Dedifferentiated amniotic fluid mesenchymal stem cell (primary cell): ENCODE measurements around the gene ZNF398.

Source experiments
- DNase-seq: peaks from one replicate; pipeline ENCODE4 v3.0.0-alpha.2; 2016; ENCODE audit errors: extremely low spot score

The ZNF398 gene

DNA sequence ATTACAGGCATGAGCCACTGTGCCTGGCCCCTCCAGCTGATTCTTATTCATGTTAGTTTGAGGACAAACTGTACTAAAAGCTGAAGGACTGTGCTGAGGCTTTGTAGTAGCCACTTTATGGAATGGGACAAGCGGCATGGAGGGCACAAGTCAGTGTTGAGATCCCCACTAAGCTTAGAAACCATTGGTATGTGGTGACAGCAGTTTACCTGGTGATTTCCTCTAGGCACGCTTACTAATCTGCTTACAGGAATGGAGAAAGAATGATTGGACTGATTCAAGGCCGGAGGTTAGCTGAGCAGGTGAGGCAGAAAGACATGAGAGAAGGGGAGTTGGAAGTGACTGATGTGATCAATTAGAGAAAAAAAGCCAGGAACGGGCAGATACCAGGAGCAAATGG, 3.7 kb downstream of the ZNF398 start:
- no peak for DNase-seq

DNA sequence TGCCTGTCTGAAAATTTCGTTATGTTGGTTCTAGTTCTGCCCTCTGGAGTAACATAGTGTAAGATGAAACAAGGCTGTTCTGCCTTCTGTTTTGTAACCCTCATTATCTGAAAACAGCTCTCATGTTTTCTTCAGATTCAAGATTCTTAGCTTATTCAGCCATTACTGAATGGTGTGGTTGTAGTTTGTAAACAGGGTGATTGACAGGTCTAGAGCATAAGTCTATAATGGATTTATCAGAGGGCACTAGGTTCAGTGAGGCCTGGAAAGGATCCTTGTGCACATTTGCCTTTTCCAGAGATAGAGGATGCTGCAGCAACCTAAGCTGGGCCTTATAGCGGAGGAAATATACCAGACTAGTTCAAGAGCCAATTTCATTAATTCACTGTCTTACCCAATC, 6.1 kb downstream of the ZNF398 start:
- no peak for DNase-seq

DNA sequence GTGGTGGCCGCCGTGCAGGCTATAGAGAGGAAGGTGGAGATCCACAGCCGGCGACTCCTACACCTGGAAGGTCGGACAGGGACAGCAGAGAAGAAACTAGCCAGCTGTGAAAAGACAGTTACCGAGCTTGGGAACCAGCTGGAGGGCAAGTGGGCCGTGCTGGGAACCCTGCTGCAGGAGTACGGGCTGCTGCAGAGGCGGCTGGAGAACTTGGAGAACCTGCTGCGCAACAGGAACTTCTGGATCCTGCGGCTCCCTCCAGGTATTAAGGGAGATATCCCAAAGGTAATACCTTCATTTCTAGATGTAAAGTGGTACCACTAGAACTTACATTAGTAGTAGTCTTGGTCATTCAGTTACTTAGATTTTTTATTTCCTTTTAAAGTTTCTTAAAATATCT, 6.8 kb downstream of the ZNF398 start:
- DNase-seq = no peak

DNA sequence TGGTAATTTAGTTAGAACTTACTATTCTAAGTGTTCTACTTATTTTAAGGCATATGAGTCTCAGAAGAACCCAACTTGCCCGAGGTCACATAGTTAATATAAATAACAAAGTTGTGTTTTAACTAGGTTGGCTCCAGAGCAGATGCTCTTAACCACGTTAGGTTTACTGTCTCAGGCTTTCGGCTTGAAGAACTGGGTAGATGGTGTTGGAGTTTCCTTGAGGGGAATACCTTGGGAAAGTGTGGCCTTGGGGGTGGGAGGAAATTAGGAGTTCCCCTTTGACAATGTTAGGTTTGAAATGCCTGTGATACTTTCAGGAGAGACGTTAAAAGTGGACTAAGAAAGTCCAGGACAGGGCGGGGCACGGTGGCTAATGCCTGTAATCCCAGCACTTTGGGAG, 9.6 kb downstream of the ZNF398 start:
- DNase-seq = no peak

DNA sequence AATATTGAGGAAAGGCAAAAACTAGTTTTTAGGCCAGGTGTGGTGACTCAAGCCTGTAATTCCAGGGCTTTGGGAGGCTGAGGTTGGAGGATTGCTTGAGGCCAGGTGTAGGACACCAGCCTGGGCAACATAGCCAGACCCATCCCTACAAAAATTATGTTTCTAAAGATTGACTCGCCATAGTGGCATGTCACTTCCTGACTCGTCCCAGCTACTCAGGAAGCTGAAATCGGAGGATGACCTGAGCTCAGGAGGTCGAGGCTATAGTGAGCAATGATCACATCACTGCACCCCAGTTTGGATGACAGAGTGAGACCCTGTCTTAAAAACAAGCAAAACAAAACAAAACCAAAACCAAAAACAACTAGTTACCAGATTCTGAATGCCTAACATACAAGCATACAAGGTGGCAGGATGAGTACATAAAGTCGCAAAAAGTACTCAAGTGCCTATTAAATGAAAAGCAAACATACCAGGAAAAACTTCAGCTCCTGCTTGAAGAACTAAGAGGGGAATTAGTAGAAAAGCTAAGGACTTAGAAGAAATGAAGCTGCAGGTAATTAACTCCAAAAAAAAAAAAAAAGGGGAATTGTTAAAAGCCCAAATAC, 14.1 kb downstream of the ZNF398 start:
- no peak for DNase-seq

DNA sequence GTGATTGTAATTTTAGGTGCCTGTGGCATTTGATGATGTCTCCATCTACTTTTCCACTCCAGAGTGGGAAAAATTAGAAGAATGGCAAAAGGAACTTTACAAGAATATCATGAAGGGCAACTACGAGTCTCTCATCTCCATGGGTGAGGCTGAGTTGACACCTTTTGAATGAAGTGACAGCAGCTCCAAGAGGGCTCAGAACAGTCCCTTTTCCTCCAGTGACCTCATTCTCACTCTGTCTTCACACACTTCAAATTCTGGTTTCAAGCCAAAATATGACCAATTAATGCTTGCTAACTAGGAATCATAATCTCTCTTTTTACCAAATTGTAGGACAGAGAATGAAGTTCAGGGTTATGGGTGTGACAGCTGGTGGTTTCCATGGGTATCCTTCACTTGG, 18.9 kb downstream of the ZNF398 start:
- no peak for DNase-seq

DNA sequence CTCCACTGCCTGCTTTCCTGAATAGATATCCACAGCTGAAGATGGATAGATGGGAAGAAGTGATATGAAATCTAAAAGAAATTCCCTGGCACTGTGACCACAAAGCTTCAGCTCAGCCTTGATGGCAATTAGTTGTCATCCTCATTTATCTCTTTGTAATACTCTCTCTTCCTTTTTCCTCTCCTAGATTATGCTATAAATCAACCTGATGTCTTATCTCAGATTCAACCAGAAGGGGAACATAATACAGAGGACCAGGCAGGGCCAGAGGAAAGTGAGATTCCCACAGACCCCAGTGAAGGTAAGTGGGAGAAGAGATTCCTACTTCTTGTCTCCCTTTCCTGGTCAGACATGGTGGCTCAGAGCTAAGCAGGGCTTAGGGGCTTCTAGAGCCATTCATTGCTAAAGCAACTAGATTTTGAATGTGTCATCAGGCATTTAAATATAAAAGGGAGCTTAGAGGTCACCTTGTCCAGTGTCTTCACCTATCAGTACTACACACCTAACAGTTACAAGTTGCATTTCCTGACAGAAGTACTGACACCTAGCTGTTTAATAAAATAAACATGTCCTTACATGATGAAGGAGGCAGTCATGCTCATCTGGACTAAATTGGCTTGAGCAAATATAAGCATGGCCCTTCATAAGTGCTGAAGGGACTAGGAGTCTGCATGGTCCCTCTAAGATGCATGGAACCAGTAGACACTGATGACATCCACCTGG, 19.5 kb downstream of the ZNF398 start:
- DNase-seq = no peak

DNA sequence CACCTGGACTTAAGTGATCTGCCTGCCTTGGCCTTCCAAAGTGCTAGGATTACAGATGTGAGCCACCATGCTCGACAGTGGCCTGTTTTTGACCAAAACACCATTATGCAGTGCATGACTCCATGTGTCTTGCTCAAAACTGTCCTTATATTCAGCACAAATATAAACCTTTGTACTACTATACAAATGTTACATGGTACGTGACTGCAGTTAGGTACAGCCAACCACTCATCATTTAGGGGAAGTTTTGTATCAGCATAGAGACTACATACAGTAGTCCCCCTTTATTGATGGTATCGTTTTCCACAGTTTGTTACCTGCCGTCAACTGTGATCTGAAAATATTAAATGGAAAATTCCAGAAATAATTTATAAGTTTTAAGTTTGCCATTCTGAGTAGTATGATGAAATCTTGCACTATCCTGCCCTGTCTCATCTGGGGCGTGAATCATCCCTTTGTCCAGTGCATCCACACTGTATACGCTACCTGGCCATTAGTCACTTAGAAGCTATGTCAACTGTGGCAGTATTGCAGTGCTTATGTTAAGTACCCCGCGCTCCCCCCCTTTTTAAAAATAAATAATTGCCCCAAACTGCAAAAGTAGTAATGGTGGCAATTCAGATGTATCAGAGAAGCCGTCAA, 24.8 kb downstream of the ZNF398 start:
- no peak for DNase-seq

DNA sequence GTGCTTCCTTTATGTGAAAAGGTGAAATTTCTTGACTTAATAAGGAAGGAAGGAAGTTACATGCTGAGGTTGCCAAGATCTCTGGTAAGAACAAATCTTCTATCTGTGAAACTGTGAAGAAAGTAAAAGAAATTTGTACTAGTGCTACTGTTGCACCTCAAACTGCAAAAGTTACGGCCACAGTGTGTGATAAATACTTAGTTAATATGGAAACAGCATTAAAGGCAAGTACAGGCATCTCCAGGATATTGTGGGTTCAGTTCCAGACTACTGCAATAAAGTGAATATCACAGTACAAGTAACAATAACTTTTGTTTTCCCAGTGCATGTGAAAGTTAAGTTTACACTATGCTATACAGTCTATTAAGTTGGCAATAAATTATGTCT, 25.3 kb downstream of the ZNF398 start:
- DNase-seq = no peak

DNA sequence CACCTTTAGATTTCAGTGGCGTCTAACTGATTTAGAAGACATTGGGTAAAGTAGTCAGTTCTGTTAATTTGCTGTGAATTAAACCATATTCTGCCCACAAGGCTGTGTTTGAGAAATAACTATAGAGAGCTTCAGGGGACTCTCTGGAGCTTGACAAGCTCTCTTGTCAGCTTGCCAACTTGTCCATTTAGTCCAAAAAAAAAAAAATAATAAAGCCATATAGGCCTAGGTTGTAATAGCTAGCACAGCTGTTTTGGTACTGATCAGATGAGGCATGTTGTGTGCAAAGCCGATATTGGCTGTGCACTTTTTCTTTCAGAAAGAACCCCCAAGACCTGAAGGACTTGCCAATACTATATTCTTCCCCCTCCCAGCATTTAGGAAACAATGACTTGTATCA, 27.9 kb downstream of the ZNF398 start:
- no peak for DNase-seq

DNA sequence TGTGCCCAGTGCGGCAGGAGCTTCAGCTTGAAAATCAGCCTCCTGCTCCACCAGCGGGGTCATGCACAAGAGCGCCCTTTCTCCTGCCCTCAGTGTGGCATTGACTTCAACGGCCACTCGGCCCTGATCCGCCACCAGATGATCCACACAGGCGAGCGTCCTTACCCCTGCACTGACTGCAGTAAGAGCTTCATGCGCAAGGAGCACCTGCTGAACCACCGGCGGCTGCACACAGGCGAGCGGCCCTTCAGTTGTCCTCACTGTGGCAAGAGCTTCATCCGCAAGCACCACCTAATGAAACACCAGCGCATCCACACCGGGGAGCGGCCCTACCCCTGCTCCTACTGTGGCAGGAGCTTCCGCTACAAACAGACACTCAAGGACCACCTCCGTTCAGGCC, 32.0 kb downstream of the ZNF398 start:
- no peak for DNase-seq

DNA sequence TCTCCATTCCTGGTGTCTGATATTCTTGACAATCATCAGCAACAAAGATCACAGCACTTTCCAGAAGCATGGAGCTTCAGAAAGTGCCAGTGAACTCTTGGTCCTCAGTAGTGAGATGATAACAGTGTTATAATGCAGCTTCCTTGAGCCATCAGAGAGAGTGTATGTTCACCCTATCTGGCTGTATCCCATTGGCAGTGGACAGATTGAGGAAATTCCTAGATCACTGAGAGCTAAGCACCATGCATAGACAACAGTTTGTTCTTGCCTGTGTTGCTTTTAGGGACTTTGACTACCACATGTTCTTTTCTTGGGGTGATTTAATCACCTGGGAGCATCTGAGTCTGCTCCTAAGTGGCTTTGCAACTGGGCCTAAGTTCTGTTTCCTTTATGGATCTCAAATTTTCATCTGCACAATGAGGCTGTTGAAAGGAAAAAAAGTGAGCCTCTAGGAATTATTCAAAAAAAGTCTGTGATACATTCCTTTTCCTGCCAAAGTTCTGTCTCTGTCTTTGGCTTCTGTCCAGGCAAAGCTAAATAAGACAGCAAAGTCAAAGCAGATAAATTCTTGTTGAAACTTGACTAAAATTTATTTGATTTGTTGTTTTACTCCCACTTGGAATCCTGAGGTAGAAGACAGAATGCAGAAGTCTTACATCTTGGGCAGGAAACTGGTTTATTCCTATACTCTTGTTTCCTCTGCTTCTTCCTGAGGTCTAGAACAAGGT, 33.6 kb downstream of the ZNF398 start:
- peak; percentile 34 for DNase-seq

DNA sequence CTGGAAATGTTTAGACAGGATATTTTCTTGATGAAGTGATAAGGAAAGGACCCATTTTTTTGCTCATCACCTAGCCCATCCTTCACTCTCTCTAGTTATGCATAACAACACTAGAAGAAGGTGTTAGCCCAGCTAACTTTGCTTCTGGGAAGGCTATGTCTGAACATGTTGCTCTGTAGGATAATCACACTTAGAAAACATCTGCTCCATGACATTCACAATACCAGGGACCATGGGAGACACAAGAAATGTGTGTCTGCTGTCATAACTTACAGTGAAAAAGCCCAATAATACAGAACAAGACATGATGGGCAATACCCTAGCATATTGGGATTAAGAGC, 34.2 kb downstream of the ZNF398 start:
- no peak for DNase-seq

DNA sequence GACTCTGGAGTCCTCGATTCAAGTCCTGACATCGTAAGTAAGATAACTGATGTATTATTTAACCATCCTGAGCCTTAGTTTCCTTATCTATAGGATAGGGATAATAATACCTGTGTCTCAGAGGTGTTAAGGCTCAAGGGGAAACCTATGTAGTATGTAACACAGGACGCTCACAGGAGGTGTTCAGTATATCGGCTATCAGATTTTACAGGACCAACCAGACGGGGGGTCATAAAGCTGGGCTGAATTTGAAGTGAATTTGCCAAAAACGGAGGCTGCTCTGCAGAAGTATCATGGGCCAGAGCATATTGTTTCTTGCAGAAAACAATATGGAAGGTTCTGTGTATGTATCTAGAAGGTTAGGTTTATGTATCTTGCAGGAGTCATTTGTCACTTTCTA, 37.0 kb downstream of the ZNF398 start:
- no peak for DNase-seq

DNA sequence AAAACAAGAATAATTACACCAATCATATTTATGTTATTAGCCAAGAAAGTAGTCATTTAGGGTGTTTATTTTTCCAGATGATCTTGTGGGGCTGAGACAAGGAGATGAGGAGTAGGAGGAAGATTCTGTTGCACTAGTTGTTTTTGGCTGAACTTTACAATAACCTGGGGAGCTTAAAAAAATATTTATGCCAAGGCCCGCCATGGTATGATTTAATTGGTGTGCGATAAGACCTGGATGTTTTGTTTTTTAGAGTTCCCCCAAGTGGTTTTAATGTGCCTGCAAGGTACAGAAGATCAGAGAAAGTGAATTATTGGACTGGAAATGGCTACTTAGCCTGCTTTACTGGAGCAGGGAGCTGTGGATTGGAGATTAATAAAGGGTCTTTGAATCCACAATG, 41.0 kb downstream of the ZNF398 start:
- no peak for DNase-seq

DNA sequence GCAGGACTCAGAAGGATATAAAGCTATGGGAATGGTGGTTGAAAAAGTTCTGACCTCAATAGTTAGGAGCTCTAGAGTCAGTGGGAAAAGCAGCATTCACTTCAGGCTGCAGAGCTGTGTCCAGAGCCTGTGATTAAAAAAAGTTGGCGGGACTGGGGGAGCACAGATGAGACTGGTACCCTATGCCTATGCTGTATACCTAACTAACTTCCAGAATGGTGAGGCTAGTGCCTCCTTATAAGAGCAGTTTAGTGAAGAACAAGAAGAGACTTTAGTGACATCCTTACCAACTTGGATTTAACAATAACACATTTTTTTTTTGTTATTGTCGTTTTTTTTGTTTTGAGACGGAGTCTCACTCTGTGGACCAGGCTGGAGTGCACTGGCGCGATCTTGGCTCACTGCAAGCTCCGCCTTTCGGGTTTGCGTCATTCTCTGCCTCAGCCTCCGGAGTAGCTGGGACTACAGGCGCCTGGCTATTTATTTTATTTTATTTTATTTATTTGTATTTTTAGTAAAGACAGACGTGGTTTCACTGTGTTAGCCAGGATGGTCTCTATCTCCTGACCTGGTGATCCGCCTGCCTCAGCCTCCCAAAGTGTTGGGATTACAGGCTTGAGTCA, 41.5 kb downstream of the ZNF398 start:
- no peak for DNase-seq

DNA sequence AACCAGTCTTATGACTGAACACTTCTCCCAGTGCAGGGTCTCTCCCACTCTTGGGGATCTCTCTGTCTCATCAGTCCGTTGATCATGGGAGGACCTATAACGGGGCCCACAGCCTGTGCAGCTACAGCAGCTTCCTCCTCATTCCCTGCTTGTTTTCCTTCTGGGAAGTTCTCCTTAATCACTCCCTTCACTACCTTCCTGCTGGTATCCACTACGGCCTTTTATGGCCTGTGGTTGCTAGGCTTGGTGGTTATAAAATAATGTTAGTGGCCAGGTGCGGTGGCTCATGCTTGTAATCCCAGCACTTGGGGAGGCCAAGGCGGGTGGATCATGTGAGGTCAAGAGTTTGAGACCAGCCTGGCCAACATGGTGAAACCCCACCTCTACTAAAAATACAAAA, 44.6 kb downstream of the ZNF398 start:
- DNase-seq = no peak

DNA sequence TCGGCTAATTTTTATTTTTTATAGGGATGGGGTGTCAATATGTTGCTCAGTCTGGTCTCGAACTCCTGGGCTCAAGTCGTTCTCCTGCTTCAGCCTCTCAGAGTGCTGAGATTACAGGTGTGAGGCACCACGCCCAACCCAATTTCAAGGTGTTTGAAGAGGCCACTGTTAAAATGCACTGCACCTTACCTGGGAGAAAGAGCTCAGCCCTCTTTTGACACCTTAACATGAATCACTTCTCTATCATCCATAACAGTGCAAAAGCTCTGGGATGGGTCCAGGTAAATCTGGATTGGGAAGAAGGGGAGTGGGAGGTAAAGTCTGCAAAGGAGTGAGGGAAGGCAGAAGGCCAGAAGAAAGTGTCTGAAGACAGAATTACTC, 47.5 kb downstream of the ZNF398 start:
- no peak for DNase-seq

DNA sequence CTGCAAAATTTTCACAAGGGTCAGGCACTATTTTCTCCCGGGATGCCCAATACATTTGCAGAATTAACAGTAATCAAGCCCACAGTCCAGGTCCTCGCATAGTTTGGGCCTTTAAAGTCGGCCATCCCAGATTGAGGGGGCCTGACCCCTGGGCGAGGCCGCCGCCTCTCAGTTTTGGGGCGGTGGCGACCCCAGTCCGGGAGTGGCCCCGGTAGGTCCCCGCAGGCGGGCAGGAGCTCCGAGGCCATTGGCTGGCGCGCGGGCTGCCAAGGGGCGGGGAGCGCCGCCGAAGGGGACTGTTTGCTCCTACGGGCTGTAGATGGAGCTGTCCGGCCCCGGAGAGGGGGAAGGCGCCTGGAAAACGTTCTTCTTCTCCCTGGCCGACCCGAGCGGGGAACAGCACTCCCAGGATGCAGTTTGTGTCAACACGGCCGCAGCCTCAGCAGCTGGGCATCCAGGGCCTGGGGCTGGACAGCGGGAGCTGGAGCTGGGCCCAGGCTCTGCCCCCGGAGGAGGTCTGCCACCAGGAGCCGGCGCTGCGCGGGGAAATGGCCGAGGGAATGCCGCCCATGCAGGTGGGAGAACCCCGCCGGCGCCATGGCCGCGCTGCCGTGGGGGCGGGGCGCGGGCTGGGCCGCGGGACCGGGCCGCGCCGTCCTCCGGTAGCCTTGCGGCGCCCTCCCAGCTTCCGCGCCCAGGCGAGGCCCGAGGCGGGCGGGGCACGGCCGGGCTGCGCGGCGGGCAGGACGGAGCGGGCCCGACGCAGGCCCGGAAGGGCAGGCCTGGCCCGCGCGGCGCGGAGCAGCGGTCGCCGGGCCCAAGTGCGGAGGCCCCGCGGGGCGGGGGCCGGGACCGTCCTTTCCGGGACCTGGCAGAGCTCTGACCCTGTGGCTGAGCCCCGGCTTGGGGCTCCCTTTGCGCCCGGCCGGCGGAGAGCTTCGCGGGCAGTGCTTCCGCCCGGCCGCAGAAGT, 48.2 kb downstream of the ZNF398 start, which contains the start of gene ZNF282:
TSS of gene ZNF282 (plus strand) at position 367 of the 971 bp plus-strand sequence. CDS start at position 411, 44 bp downstream.
- peak; percentile 90 for DNase-seq

DNA sequence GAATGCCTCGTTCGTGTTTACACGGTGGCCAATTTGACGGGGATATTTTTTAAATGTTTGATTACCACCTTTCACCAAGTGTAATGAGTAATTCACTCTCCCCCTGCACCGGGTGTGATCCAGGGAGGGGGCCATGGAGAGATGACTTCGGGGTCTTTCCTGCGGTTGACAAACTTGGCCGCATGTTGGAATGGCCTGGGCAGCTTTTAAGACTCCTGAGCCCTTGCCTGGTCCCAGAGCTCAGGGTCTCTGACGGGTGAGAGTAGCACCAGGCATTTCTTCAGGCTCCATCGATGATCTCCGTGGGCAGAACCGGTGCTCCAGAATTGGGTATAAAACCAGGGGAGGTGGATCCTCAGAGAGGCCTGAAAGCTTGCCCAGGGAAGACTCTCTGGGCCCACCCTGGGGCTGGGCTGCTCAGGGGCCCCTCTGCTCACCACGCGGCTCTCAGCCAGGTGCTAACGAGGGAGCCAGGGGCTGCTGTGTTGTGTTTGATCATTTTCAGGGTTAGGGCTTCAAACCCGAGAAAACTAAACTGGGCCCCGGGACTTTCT, 49.0 kb downstream of the ZNF398 start:
- no peak for DNase-seq

DNA sequence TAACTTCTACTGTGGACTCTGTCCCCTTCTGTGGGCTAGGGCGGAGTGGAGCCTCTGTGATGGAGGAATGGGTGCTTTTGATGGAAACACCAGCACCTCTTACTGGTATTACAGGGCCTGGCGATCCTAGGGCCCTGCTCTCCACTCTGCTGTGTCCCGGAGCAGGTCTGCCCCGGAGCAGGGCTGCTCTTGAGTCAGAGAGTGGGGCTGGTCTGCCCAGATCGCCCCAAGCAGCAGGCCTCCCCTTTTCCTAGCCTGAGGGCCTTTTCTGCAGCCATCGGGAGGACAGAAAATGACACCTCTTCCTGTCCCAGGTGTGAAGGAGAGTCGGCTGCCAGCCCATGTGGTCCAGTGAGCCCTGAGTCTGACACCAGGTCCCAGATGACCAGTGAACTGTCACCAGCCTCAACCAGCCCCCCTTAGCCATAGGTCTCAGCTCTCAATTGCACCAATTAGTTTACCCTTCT, 49.5 kb downstream of the ZNF398 start:
- DNase-seq = no peak
